Measurements from ENCODE around the gene PASK.

DNA sequence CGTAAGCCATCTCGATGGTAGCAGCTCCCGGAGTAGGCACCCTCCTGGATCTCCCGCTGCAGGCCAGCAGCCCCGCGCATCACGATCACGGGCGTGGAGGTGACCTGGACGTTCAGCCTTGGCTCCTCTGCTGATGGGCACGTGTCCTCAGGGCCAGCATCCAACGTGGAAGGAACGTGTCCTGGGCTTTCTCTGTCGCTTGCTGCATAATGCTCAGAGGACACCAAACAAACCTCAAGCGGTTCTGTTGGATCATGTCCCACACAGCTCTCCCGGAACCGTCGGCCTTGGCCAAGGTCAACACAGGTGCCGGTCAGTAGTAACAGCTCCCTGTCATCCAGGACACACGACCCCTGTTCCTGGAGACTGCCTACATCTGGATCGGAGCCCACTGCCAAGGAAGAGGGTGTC lies 23.1 kb downstream of the PASK start:
- no peak for TF ChIP-seq PRDM15 (CRISPR knock-in tag; IDR thresholded peaks at IDR 0.05)
- TF ChIP-seq, protein P1, sequence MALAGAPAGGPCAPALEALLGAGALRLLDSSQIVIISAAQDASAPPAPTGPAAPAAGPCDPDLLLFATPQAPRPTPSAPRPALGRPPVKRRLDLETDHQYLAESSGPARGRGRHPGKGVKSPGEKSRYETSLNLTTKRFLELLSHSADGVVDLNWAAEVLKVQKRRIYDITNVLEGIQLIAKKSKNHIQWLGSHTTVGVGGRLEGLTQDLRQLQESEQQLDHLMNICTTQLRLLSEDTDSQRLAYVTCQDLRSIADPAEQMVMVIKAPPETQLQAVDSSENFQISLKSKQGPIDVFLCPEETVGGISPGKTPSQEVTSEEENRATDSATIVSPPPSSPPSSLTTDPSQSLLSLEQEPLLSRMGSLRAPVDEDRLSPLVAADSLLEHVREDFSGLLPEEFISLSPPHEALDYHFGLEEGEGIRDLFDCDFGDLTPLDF (CRISPR knock-in tag; IDR thresholded peaks at IDR 0.05), result no peak
